Measurements from ENCODE around the gene MED4.

DNA sequence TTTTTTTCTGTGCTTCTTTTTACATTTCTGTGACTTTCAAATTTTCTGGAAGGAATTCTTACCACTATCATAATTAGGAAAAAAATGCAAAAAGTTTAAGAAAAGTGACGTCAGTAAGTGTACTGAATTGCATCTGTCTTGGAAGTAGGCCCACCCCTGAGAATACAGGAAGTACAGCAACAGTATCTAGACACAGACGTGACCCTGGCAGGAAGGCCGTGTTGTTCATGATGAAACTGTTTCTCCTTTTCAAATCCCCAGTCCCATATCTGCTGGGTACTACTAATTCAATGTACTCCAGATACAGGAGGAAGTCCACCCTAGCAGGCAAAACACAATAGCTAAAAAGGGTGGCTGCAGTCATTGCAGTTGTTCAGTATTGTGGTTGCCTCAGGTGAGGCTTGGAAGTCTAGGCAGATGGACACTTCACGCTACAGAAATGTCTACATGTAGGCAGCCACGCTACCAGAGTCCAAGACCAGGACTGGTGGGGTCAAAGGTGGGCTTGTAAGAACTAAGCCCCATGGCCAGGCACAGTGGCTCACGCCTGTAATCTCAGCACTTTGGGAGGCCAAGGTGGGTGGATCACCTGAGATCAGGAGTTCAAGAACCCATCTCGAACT, 49.6 kb upstream of the MED4 start:
- TF ChIP-seq, protein P1, sequence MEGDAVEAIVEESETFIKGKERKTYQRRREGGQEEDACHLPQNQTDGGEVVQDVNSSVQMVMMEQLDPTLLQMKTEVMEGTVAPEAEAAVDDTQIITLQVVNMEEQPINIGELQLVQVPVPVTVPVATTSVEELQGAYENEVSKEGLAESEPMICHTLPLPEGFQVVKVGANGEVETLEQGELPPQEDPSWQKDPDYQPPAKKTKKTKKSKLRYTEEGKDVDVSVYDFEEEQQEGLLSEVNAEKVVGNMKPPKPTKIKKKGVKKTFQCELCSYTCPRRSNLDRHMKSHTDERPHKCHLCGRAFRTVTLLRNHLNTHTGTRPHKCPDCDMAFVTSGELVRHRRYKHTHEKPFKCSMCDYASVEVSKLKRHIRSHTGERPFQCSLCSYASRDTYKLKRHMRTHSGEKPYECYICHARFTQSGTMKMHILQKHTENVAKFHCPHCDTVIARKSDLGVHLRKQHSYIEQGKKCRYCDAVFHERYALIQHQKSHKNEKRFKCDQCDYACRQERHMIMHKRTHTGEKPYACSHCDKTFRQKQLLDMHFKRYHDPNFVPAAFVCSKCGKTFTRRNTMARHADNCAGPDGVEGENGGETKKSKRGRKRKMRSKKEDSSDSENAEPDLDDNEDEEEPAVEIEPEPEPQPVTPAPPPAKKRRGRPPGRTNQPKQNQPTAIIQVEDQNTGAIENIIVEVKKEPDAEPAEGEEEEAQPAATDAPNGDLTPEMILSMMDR (conservative IDR thresholded peaks at IDR 0.05 in 1 of 2, IDR thresholded peaks at IDR 0.05 in 1 of 2; ENCODE audit: low read depth in 1 of 2, low read length in 2 of 2), result no peak
- no peak for TF ChIP-seq EZH2 (IDR thresholded peaks at IDR 0.05; ENCODE audit: low read length, missing control alignments)
